ENCODE results near the gene LGI1.
"Not testable (repeated sequence)": the region's sequence is repeated elsewhere in the genome, so short reads cannot be mapped to it uniquely, and the experiment has no call there.

The LGI1 gene

DNA sequence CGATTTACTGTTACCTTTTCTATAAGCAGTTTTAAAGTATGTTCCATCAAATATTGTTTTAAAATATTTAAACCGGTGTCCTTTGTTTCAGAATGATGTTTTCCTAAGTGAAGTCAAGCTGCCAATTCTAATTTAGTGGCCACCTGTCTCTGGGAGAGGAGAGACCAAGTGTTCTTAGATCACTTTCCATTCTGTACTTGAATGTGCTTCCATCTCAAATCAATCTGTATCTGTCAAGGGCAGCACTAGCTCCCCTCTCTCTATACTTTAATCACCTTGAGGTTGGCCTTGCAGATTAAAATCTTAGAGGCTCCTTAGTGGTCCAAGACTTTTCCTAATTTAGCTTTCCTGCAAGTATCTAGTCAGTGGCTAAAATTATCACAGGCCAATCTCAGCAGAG is 49.6 kb downstream of the LGI1 start:
- DNase-seq (ENCODE audit: low read depth): no peak

DNA sequence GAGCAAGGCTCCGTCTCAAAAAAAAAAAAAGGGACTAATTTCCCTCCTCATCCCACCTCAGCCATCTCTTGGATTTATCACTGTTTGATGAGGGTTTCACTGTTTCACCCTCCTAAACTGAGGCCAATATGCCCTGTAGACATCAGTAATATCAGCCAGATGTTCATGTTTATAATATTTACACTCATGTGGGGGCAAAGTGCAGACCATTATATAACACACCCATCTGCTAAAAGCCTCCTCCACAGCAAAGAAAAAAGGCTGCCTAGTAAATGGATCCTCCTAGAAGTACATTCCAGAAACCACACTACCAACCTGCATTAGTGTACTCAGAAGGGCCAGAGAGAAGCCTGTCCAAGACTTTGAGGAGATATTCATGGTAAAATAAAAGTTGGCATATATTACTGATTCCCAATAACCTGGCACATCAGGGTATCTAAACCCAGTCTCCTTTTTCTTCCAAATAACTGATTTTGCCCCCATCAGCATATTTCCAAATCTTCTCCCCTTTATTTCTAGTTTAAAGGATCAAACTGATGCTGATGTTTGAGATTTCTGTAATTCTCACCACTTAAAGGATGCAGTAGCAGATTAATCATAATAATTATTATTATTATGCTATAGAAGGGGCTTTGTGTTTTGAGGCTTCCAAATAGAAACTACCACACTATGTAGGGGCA is 55.1 kb downstream of the LGI1 start:
- DNase-seq (ENCODE audit: low read depth): no peak

DNA sequence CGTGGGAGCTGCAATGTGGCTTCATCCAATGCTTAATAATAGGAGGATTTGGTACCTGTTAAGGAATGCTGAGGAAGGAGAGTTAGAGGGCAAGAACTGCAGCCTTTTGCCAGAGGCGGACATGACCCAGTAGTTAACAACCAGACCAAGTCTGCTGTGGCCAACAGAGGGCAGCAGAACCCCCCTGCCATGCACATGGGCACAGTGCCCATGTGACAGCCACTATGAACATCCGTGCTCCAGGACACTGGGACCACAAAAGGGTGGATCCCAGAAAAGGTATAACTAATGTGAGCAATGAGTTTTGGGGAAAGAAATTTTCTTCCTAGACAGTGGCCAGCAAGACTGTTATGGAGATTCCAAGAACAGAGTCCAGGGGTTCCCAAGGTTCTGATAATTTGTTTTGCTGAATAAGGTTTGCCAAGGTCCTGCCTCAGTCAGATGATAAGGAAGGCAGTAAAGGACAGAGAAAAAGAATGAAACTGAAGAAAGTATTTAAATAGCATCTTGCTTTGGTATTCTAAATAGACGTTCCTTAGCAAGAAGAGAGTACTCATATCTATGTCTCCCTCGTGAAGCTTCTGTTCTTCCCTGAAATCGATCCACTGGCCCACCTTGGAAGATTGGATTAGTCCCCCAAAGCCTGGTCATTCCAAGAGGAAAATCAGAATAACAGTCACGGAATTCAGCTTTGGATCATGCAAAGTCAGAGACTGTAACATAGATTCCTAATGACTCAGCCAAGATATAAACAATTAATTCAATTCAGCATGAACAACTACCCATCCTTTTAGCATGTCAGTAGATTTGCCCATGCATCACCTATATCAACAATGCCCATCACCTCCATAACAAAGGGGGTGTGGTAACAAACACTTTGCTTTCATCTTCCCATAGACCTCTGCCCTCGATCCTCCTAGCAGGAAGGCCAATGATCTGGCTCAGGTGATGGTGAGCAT is 56.0 kb downstream of the LGI1 start:
- DNase-seq (ENCODE audit: low read depth): no peak

DNA sequence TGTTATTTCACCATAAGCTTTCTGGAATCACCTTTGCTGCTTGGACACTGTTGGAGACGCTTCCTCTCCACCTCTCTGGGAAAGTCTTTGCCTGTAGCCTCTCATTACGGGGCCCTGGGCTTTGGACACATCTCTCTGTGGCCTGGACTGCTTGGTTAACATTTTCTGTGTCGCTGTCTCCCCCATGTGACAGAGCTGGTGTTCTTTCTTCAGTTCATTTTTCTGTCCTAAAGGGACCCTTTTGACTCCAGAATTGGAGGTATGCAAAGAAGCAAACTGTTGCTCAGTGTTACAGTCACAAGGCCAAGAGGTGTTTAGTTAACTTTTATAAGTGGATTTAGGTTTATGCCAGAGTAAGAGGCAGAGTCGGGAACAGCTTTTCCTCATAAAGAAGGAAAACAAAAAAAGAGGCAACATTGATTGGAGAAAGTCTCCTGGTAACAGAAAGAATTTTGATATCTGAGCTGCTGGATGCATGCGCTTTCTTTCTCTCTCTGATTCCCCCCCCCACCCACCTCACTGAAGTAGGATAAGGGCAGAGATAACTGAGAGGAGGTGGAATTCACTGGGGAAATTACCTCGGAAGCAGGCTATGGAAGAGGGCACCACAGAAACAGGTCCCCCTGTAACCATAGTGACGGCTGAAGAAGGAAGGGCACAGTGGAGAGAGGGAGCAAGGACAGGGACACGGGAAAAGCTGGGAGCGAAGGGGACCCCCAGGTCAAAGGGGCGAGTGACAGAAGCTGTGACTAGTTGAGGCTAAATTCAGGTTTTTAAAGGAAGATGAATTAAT is 57.8 kb downstream of the LGI1 start:
- no peak for DNase-seq (ENCODE audit: low read depth)

DNA sequence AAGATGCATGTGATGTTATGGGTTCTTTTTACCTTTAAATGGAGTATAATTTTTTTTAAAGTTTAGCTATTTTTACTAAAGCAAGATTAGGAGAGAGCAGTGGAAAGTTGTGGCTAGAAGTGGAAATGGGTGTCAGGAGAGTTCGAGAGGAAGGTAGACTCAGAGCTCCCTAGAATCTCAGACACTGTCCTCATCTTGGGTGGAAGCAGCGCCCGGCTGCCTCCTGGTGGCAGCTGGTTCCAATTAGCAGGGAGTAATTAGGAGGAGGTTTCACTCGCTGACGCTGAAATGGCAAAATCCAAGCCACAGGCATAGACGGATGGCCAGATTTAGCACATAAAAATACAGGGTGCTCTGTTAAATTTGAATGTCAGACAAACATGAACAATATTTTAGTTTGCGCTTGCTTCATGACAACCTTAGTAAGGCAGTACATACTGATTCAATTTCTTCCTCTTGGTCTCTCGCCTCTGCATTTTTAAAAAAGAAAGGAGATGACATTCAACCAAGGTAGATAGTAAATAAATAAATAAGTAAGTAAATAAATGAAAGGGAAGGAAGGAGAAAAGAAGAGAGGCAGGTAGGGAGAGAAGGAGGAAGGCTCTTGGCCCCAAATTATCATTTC is 58.5 kb downstream of the LGI1 start:
- no peak for DNase-seq (ENCODE audit: low read depth)

DNA sequence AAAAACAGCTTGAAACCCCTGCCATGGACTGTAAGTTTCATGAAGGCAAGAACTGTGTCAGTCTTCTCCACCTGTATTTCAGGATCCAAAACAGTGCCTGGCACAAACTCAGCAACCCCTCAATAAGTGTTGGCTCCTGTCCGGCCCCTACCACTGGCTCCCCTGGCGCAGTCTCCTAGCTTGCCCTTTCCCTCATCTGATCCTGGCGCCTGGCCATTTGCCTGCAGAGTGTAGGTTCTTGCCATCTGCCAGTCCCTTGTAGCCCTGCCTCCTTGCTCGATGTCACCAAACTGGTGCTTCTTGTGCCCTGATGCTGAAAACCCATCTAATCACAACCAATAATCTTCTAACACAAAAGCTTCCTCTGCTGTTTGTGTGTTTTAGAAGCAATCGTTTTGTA is 60.4 kb downstream of the LGI1 start:
- no peak for DNase-seq (ENCODE audit: low read depth)

DNA sequence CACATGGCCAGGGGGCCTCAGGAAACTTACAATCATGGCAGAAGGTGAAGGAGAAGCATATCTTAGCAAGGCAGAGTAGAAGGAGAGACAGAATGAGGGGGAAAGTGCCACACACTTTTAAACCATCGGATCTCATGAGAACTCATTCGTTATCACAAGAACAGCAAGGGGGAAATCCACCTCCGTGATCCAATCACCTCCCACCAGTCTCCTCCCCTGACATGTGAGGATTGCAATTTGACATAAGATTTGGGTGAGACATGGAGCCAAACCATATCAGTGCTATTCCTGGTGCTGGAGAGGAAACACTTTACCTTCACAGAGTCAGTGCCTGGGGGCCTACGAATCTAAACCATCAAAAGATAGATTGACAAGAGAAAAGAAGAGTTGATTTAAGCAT is 61.8 kb downstream of the LGI1 start:
- no peak for DNase-seq (ENCODE audit: low read depth)

DNA sequence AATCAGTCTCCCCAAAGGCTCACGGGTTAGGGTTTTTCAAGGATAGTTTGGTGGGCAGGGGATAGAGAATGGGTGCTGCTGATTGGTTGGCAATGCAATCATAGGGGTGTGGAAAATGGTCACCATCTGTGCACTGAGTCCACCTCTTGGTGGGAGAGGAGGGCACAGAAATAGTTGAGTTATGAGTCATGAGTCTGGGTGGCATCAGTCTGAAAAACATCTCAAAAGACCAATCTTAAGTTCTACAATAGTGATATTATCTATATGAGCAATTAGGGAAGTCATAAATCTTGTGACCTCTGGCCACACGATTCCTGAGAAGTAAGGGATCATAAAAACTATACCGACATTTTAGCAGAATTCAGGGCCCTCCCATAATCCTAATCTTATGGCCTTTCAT is 62.7 kb downstream of the LGI1 start:
- no peak for DNase-seq (ENCODE audit: low read depth)

DNA sequence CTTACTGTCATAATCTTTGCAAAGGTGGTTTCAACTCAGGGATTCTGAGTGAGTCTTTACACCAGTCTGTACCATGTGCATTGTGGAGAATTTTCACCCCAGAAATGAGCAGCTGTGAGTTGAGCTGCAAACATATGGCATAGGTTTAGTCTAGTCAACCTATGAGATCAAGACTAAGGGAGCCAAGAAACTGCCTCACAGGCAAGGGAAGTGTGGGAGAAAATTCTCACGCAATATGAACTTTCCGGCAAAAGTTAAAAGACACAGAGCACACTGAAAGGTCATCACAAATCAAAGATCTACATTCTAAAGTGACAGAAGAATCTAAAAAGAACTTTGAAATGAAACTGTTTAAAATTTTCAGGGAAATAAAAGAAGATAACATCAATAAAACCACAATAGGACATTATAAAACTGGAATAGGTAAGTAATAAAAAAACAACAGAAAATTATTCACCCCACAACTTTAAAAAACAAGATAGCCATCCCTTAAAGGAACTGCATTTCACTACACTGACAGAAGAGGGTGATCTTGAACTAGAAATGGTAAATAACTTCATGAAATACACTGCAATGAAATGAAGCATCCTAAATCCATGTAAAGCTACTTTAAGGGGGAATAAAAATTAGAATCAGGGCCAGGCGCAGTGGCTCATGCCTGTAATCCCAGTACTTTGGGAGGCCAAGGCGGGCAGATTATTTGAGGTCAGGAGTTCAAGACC is 63.5 kb downstream of the LGI1 start:
- no peak for DNase-seq (ENCODE audit: low read depth)

DNA sequence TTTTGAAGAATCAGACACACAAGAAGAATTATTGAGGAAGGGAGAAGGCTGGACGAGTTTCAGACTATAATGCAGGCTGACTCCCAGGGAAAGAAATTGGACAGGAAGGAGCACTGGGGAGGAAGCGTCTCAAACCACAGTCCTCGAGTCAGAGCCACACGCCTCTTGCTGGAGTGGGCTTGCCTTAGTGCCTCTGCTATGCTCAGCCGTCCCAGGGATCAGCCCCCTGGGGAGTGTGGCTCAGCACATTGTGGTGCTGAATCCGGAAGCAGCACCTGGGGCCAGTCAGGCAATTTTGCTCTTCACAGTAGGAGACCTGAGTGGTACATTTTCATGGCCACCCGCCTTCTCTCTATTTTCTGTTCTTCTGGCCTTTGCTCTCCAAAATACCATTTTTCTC is 68.6 kb downstream of the LGI1 start:
- no peak for DNase-seq (ENCODE audit: low read depth)

DNA sequence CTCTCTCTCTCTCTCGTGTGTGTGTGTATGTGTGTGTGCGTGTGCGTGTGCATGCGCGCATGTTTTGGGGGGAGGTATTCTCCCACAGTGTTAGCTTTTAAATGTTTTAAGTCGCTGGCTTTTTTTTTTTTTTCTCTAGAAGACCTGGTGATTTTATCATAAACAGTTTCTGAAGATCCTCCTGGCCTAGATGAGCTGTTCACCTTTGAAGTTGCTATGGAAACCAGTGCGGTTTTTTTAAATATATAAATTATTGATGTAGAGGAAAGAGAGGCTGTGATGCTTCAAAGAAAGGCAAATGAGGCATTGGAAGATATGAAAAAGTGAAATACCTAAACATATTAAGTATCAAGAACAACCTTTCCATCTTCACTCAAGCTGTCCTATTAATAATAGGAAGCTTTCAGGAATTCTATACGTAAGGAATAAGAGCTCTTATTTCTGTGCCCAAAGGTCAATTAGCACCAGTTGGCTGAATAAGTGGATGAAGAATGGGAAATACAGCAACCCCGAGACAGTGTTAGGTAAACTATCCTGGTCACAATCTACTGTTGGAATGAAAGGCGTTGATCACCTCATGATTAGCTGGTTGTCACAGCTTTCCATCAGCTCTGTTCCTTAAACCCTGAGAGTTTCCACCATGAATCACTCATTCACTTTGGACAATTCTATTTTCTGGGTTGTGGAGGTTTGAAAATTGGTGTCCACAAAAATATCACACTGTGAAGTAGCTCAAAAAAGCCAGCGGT is 69.5 kb downstream of the LGI1 start:
- DNase-seq (ENCODE audit: low read depth): no peak

DNA sequence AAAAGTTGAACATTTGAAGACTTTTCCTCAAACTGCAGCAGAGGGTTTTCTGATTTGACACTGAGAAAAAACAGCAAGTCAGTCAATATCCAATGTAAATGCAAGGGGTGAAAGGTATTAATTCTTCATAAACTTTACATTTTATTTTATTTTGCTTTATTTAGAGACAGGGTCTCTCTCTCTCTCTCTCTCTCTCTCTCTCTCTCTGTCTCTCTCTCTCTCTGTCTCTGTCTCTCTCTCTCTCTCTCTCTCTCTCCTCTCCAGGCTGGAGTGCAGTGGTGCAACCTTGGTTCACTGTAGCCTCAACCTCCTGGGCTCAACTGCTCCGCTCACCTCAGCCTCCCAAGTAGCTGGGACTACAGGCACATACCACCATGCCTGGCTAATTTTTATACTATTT is 73.3 kb downstream of the LGI1 start:
- not testable (repeated sequence) for DNase-seq (ENCODE audit: low read depth)

DNA sequence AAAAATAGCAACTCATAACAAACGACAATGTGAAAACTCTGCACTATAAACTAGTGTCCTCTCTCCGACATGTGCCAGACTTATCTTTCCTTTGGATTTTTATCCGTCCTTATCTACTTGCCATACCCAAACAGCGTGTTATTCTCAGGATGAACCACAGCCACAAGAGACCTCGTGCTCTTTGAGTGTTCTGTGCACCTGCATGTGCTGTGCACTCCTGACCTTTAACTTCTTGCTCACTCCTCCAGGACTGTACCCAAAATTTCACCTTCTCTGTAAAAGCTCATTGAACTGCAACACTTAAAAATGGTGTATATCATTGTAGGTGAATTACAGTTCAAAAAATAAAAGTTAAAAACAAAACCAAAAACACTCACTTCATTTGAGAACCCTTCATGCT is 78.0 kb downstream of the LGI1 start:
- no peak for DNase-seq (ENCODE audit: low read depth)

DNA sequence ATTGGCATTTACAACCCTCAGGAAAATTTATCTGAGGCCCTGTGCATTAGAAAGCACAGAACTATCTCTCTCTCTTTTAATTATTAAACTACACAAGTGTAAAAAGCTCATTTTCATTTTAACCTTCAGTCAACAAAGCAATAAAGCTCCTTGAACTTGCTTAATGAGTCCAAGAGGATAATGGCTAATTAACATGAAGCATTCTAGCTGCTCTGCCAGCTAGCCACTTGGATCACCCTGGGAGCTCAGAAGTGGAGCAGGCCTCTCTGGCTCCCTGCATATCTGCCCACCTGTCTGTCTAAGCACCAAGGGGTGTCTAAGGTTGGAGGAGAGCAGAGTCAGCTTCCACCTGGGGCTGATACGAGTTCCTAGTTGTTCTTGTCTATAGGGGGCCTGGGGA is 80.1 kb downstream of the LGI1 start:
- no peak for DNase-seq (ENCODE audit: low read depth)

DNA sequence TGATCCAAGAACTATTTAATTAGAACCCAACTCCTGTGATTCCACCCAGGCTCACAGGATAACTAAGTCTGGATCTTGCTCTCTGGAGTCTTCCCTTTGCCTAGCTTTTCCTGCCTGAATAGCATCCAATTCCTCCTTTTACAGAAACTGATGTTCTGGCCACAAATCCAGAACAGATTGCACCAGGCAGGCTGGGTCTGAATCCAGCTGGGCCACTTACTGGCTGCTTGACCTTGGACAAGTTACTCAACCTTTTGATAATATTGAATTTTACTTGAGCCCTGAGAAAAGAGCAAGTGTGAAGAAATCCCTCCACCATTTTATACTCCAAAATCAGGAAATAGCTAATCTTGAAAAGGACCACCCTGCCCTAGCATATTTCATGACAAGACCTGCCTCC is 80.5 kb downstream of the LGI1 start:
- DNase-seq (ENCODE audit: low read depth): no peak

DNA sequence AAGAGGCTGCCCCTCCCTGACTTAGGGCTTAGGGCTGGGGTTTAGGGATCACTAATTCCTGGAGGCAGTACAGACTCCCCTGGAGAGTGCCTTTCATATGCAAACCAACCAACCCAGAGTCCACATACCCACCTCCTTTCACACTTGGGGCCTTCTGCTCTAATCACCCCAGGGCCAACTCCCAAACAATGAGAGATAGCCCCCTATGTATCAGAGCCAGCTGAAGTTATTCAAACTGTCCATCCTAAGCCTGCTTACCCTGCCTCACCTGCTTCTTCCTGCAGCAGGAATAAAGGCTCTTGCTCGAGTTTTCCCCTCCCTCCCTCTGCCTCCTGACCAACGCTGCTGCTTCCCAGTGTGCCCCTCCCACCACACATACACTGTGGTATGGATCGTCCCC is 84.2 kb downstream of the LGI1 start:
- no peak for DNase-seq (ENCODE audit: low read depth)

DNA sequence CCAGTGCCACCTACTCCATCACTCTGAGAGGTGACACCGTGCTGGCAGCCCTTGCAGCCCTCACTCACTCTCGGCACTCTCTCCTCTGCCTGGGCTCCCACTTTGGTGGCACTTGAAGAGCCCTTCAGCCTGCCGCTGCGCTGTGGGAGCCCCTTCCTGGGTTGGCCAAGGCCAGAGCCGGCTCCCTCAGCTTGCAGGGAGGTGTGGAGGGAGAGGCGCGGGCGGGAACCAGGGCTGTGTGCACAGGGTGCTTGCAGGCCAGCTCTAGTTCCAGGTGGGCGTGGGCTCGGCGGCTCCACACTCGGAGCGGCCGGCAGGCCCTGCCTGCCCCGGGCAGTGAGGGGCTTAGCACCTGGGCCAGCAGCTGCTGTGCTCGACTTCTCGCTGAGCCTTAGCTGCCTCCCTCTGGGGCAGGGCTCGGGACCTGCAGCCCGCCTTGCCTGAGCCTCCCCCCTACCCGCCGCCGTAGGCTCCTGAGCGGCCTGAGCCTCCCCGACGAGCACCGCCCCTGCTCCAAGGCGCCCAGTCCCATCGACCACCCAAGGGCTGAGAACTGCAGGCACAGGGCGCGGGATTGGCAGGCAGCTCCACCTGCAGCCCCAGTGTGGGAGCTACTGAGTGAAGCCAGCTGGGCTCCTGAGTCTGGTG is 87.4 kb downstream of the LGI1 start:
- DNase-seq (ENCODE audit: low read depth): no peak
